Ovary (tissue), 9 donors: Measurements from ENCODE around the gene LOXHD1. TPM values are rescaled to one million over a fixed set of nuclear protein-coding genes. Genes with fewer than 3 reads are reported as not detected.

Source experiments
- DNase-seq, 5 donors: peaks; one replicate each; pipeline ENCODE4 v3.0.0-alpha.2; 2019 to 2020
- H3K27ac ChIP-seq, 2 donors: fragments of 200-600 bp; one replicate each; pipeline versions ENCODE4 v1.5.1 to v1.8.0; 2019 to 2022
- H3K27me3 ChIP-seq: fragments of 200-600 bp; one replicate; pipeline ENCODE4 v1.8.0; 2022
- H3K36me3 ChIP-seq: fragments of 200-600 bp; sonication (generic); one replicate; pipeline ENCODE4 v1.5.1; 2019
- H3K4me1 ChIP-seq: one replicate; pipeline ENCODE4 v1.8.1; 2013; ENCODE audit warnings: mild to moderate bottlenecking, moderate library complexity; ENCODE audit not compliant: insufficient read depth
- H3K4me3 ChIP-seq: fragments of 200-600 bp; sonication (generic); one replicate; pipeline ENCODE4 v1.5.1; 2017
- H3K9me3 ChIP-seq, 2 donors: fragments of 200-600 bp in 1 of 2; sonication (generic) in 1 of 2; one replicate each; pipeline versions ENCODE4 v1.5.1 to v1.8.1; 2013 to 2019; ENCODE audit warnings: mild to moderate bottlenecking in 1 of 2, moderate library complexity in 1 of 2
- CTCF ChIP-seq, 3 donors: fragments of 450-650 bp in 2 of 3; fragments of 200-600 bp in 1 of 3; IDR thresholded peaks; one replicate each; pipeline versions ENCODE4 v1.5.1 to v1.8.0; 2016 to 2022; ENCODE audit warnings: antibody characterized with exemption in 3 of 3, mild to moderate bottlenecking in 1 of 3
- EP300 ChIP-seq: sonication (generic); formaldehyde crosslinking; IDR thresholded peaks from one replicate; pipeline ENCODE4 v1.6.1; 2017; ENCODE audit warnings: antibody characterized with exemption
- POLR2A ChIP-seq: fragments of 450-650 bp; IDR thresholded peaks from one replicate; pipeline ENCODE4 v1.6.1; 2017; ENCODE audit warnings: antibody characterized with exemption, mild to moderate bottlenecking, moderate library complexity
- WGBS, 3 donors: extraction: QIAGEN DNeasy Blood & Tissue Kit in 1 of 3; methylation state at CpG; one replicate each; pipeline versions ENCODE4 v1.1.5 to v1.1.7; 2013 to 2017; 5-methylcytosine and 5-hydroxymethylcytosine counted together
- intact Hi-C, 4 donors: fragments of 100-400 bp; cut with DNase I; formaldehyde crosslinking; loops; one replicate each; pipeline versions ENCODE4 v1.11.0 to v1.15.1; 2022 to 2023
- polyA plus RNA-seq, 2 donors: library from polyadenylated mRNA; stranded (reverse); fragments of 200-250 nt in 1 of 2; fragments of 350-450 nt in 1 of 2; fragmentation: Illumina TruSeq in 1 of 2; extraction: RNeasy Lipid Tissue Mini Kit (QIAGEN cat#74804) in 1 of 2; gene quantifications; one replicate each; pipeline ENCODE4 v1.2.3, GENCODE V29; 2013 to 2014
- total RNA-seq, 7 donors: library from RNA; depleted of rRNA in 2 of 7; stranded (reverse); fragments of >200 nt in 2 of 7; fragmentation: NEBNext Ultra II Directional in 3 of 7; extraction: Animal tissue kit (Norgen Biotek cat#: 25700) in 3 of 7; gene quantifications; one replicate each; pipeline versions ENCODE4 v1.1.0 to v1.2.4, GENCODE V29; 2016 to 2023
- donor health status: DM: no; HTN: no; CAD: no; lungs with moderate emphysema.
- donor health status: DM: no; HTN: no; CAD: no.
- donor health status: Bipolar disorder and iron deficiency.
- donor health status: DM: yes; HTN: yes; CAD: no.
- donor health status: DM: no; HTN: no; CAD: no.
- donor health status: DM: yes; HTN: yes; CAD: no.

Gene LOXHD1
- total and polyA plus RNA-seq, 9 donors = 0.13 to 1.2 (median 0.31) TPM; not detected in 3

GRCh38 chr18:46541626-46542189 is 115.3 kb downstream of the LOXHD1 start:
- no peaks in the 10 kb centered on the region for H3K27me3 ChIP-seq
- no peaks in the 10 kb centered on the region for H3K9me3 ChIP-seq
- WGBS, 3 donors = 70 to 90% (median 74%) methylated on average over 7 of the region's 7 CpGs
- no peaks in the 10 kb centered on the region for H3K4me1 ChIP-seq
- H3K27ac ChIP-seq = no peak overlapping the region
- H3K36me3 ChIP-seq = no peaks in the 10 kb centered on the region
- intact Hi-C loops = no loop called here
- no peak for DNase-seq
- TF ChIP-seq CTCF (IDR thresholded peaks at IDR 0.05) (no peak), EP300 (no peak), POLR2A (no peak)
- H3K4me3 ChIP-seq = no peak overlapping the region

- H3K4me1 ChIP-seq = no peaks in the 10 kb centered on the region
- no peaks in the 10 kb centered on the region for H3K9me3 ChIP-seq
- no peak overlapping the region for H3K4me3 ChIP-seq
- TF ChIP-seq CTCF (IDR thresholded peaks at IDR 0.05) (no peak), EP300 (no peak), POLR2A (no peak)
- intact Hi-C loops = no loop called here
- no peaks in the 10 kb centered on the region for H3K27me3 ChIP-seq
- no peak overlapping the region for H3K27ac ChIP-seq
- WGBS, 3 donors = 45 to 61% (median 59%) methylated on average over 3 of the region's 3 CpGs
- no peak for DNase-seq
- H3K36me3 ChIP-seq = no peaks in the 10 kb centered on the region
Observed at GRCh38 chr18:46538376-46538775, 118.6 kb downstream of the LOXHD1 start.

GRCh38 chr18:46536215-46536874 is 120.7 kb downstream of the LOXHD1 start:
- H3K27me3 ChIP-seq = no peaks in the 10 kb centered on the region
- no peak for DNase-seq
- no peaks in the 10 kb centered on the region for H3K36me3 ChIP-seq
- intact Hi-C loops = no loop called here
- WGBS, 3 donors = 79 to 83% (median 82%) methylated on average over 11 of the region's 11 CpGs
- H3K27ac ChIP-seq = no peak overlapping the region
- no peaks in the 10 kb centered on the region for H3K9me3 ChIP-seq
- H3K4me3 ChIP-seq = no peak overlapping the region
- H3K4me1 ChIP-seq = no peaks in the 10 kb centered on the region
- no peak for TF ChIP-seq CTCF (IDR thresholded peaks at IDR 0.05)
- no peak for TF ChIP-seq POLR2A
- no peak for TF ChIP-seq EP300

- Histone ChIP-seq H3K4me3 (no peak overlapping the region), H3K27me3 (no peaks in the 10 kb centered on the region), H3K27ac (no peak overlapping the region), H3K4me1 (no peaks in the 10 kb centered on the region), H3K36me3 (no peaks in the 10 kb centered on the region), H3K9me3 (no peaks in the 10 kb centered on the region)
- intact Hi-C loops = no loop called here
- 60 to 65% (median 62%) methylated on average over 2 of the region's 2 CpGs for WGBS, 3 donors
- DNase-seq = no peak
- TF ChIP-seq CTCF (IDR thresholded peaks at IDR 0.05) (no peak), EP300 (no peak)
Observed at GRCh38 chr18:46531482-46531881, 125.5 kb downstream of the LOXHD1 start.
